Measurements from ENCODE around the gene NSUN7. TPM values are rescaled to one million over a fixed set of nuclear protein-coding genes. Genes with fewer than 3 reads are reported as not detected.

The NSUN7 gene
- total RNA-seq, 1 experiment from 2014 or later: 19.6 TPM

DNA sequence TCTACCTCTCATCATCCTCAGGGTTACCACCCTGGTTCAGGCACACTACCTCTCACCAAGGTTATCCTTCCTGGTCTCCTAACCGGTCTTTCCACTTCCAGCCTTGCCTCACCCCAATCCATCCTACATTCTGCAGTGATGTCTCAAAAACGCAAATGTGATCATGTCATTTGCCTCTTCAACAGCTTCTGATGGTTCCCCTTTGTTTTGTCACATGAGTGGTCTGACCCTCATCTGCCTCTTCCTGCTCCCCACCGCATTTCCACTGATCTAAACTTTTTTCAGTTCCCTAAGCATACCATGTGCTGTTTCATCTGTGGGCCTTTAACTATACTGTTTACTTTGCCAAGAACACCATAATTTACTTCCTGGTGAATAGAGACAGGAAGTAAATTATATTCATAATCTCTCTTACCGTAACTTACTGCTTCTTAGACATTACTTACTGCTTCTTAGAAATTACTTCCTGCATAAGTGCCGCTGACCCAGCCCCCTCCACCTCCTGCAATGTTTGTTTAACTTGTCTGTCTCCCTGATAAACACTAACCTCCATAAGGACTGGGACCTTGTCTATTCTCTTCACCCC is 27.1 kb upstream of the NSUN7 start:
- Mint-ChIP-seq H3K4me1 (ENCODE audit: low read depth, unreplicated experiment) (no peaks in the 10 kb centered on the region), H3K4me3 (ENCODE audit: unreplicated experiment) (no peak overlapping the region), H3K9me3 (ENCODE audit: unreplicated experiment) (no peaks in the 10 kb centered on the region), H3K27me3 (ENCODE audit: insufficient read depth, unreplicated experiment) (no peaks in the 10 kb centered on the region), H3K36me3 (ENCODE audit: insufficient read depth, unreplicated experiment) (no peaks in the 10 kb centered on the region), H3K27ac (ENCODE audit: unreplicated experiment) (no peak overlapping the region)
- TF ChIP-seq, protein P1, sequence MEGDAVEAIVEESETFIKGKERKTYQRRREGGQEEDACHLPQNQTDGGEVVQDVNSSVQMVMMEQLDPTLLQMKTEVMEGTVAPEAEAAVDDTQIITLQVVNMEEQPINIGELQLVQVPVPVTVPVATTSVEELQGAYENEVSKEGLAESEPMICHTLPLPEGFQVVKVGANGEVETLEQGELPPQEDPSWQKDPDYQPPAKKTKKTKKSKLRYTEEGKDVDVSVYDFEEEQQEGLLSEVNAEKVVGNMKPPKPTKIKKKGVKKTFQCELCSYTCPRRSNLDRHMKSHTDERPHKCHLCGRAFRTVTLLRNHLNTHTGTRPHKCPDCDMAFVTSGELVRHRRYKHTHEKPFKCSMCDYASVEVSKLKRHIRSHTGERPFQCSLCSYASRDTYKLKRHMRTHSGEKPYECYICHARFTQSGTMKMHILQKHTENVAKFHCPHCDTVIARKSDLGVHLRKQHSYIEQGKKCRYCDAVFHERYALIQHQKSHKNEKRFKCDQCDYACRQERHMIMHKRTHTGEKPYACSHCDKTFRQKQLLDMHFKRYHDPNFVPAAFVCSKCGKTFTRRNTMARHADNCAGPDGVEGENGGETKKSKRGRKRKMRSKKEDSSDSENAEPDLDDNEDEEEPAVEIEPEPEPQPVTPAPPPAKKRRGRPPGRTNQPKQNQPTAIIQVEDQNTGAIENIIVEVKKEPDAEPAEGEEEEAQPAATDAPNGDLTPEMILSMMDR (IDR thresholded peaks at IDR 0.05; ENCODE audit: insufficient read depth in 1 of 2, low read depth in 1 of 2, low read length in 1 of 2, severe bottlenecking in 1 of 2, unreplicated experiment in 1 of 2): no peak
- ChIA-PET CTCF (no interaction called here), POLR2A (no interaction called here)
- BruUV-seq (replicated peaks): no TSS peak
- H3K27me3 ChIP-seq (replicated peaks; ENCODE audit: control insufficient read depth, insufficient read depth, low read length): no peaks in the 10 kb centered on the region
- no peaks in the 10 kb centered on the region for H3K36me3 ChIP-seq (ENCODE audit: control insufficient read depth, insufficient read depth, low read length)
- peaks cover 23% of the 10 kb centered on the region for H3K4me1 ChIP-seq
- DNase-seq: no peak
- no peak overlapping the region for H3K4me3 ChIP-seq (ENCODE audit: low read depth, low read length)
- intact Hi-C loops (cut with micrococcal nuclease; ENCODE audit: unreplicated experiment): no loop called here
- H3K9me3 ChIP-seq: no peaks in the 10 kb centered on the region

DNA sequence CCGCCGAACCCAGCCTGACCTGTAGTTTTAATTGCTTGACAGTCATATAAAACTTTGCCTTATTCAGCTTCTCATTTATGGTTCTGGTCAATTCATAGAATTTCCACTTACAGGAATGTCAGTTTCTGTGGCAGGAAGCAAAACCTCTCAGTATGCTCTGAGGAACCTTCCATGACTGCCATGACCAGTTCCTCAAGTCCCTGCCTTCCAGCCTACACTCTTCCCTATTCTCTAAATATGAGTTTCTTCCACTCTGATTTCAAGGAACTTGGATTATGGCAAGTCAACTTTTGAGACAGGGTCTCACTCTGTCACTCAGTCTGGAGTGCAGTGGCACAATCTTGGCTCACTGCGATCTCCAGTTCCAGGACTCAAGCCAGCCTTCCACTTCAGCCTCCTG is 26.0 kb upstream of the NSUN7 start:
- no peak for DNase-seq
- H3K27me3 ChIP-seq (replicated peaks; ENCODE audit: control insufficient read depth, insufficient read depth, low read length): no peaks in the 10 kb centered on the region
- Mint-ChIP-seq H3K9me3 (ENCODE audit: unreplicated experiment) (no peaks in the 10 kb centered on the region), H3K27ac (ENCODE audit: unreplicated experiment) (no peak overlapping the region), H3K36me3 (ENCODE audit: insufficient read depth, unreplicated experiment) (no peaks in the 10 kb centered on the region), H3K4me3 (ENCODE audit: unreplicated experiment) (no peak overlapping the region), H3K4me1 (ENCODE audit: low read depth, unreplicated experiment) (no peaks in the 10 kb centered on the region), H3K27me3 (ENCODE audit: insufficient read depth, unreplicated experiment) (no peaks in the 10 kb centered on the region)
- TF ChIP-seq, protein P1 (IDR thresholded peaks at IDR 0.05; ENCODE audit: insufficient read depth in 1 of 2, low read depth in 1 of 2, low read length in 1 of 2, severe bottlenecking in 1 of 2, unreplicated experiment in 1 of 2): no peak
- no peaks in the 10 kb centered on the region for H3K36me3 ChIP-seq (ENCODE audit: control insufficient read depth, insufficient read depth, low read length)
- H3K4me3 ChIP-seq (ENCODE audit: low read depth, low read length): no peak overlapping the region
- BruUV-seq (replicated peaks): no TSS peak
- intact Hi-C loops (cut with micrococcal nuclease; ENCODE audit: unreplicated experiment): no loop called here
- H3K9me3 ChIP-seq: no peaks in the 10 kb centered on the region
- ChIA-PET POLR2A (no interaction called here), CTCF (no interaction called here)
- H3K4me1 ChIP-seq: peaks cover 17% of the 10 kb centered on the region

DNA sequence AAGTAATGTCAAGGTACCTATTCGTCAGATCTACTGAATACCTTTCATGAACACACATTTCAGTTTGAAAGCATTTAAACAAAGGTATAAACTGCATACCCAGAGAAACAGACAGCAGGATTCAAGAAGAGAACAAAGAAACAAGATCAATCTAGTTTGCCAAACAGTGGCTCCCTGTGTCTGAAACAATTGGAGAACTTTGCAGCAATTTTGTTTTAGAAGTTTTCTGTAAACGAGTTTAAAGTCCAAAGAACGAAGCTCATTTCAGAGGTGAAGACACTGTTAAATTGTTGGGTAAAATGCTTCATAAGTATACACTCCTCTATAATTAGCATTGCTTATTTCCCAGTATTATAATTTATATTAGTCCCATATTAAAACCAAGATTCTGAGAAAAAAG is 21.4 kb upstream of the NSUN7 start:
- Histone ChIP-seq H3K4me3 (ENCODE audit: low read depth, low read length) (no peak overlapping the region), H3K9me3 (no peaks in the 10 kb centered on the region), H3K4me1 (no peaks in the 10 kb centered on the region), H3K27me3 (replicated peaks; ENCODE audit: control insufficient read depth, insufficient read depth, low read length) (no peaks in the 10 kb centered on the region), H3K36me3 (ENCODE audit: control insufficient read depth, insufficient read depth, low read length) (no peaks in the 10 kb centered on the region)
- TF ChIP-seq, protein P1 (IDR thresholded peaks at IDR 0.05; ENCODE audit: insufficient read depth in 1 of 2, low read depth in 1 of 2, low read length in 1 of 2, severe bottlenecking in 1 of 2, unreplicated experiment in 1 of 2): no peak
- H3K4me1 Mint-ChIP-seq (ENCODE audit: low read depth, unreplicated experiment): peaks cover 8% of the 10 kb centered on the region
- H3K36me3 Mint-ChIP-seq (ENCODE audit: insufficient read depth, unreplicated experiment): no peaks in the 10 kb centered on the region
- ChIA-PET POLR2A (no interaction called here), CTCF (no interaction called here)
- no peaks in the 10 kb centered on the region for H3K27me3 Mint-ChIP-seq (ENCODE audit: insufficient read depth, unreplicated experiment)
- H3K4me3 Mint-ChIP-seq (ENCODE audit: unreplicated experiment): no peak overlapping the region
- H3K9me3 Mint-ChIP-seq (ENCODE audit: unreplicated experiment): no peaks in the 10 kb centered on the region
- H3K27ac Mint-ChIP-seq (ENCODE audit: unreplicated experiment): no peak overlapping the region
- DNase-seq: no peak
- intact Hi-C loops (cut with micrococcal nuclease; ENCODE audit: unreplicated experiment): no loop called here
- no TSS peak for BruUV-seq (replicated peaks)

Data from Caco-2 (cell line).